ENCODE data around the gene NTSR1.

NTSR1 gene

GRCh38 chr20:62800314-62801259 is 92.0 kb downstream of the NTSR1 start:
- in situ Hi-C loops (cut with HindIII; ENCODE audit: low sequenced_read_pairs) = no loop called here
- TF ChIP-seq, protein P1, sequence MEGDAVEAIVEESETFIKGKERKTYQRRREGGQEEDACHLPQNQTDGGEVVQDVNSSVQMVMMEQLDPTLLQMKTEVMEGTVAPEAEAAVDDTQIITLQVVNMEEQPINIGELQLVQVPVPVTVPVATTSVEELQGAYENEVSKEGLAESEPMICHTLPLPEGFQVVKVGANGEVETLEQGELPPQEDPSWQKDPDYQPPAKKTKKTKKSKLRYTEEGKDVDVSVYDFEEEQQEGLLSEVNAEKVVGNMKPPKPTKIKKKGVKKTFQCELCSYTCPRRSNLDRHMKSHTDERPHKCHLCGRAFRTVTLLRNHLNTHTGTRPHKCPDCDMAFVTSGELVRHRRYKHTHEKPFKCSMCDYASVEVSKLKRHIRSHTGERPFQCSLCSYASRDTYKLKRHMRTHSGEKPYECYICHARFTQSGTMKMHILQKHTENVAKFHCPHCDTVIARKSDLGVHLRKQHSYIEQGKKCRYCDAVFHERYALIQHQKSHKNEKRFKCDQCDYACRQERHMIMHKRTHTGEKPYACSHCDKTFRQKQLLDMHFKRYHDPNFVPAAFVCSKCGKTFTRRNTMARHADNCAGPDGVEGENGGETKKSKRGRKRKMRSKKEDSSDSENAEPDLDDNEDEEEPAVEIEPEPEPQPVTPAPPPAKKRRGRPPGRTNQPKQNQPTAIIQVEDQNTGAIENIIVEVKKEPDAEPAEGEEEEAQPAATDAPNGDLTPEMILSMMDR (IDR thresholded peaks at IDR 0.05; ENCODE audit: low read depth, low read length) = no peak
- no peak for DNase-seq (ENCODE audit: low read depth, low spot score)
- no peak overlapping the region for H3K4me3 ChIP-seq (ENCODE audit: low read depth, low read length)

DNA sequence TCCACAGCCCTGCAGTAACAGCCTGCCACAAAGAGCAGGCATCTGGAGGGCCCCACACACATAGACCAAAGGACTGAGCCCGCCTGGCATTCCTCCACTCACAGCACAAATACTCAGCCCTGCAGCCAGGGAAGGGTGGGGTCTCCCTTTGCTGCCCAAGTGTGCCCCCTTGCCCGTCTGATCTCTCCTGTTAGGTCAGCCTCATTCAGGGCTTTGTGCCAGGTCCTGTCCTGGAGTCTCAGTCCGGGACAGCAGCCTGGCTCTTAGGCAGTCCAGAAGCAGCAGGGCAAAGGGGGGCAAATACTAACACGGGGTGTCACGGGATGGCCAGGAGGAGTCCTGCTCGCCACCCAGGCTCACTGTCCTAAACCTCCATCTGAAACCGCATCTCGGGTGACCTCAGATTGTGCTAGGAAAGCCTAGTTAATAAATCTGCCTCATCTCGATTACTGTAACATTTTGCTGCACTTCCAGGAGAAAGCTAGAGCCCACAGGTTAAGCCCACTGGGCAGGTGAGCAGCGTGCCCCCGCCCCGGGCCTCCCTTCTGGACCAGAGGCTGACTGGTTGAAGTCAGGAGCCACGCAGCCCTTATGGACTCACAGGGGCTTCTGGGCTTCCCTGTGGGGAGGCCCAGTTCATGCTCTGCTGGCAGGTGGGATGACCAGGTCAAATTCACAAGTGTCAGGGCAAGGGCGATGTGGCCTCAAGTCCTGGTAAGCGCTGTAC is 92.8 kb downstream of the NTSR1 start:
- H3K4me3 ChIP-seq (ENCODE audit: low read depth, low read length) = no peak overlapping the region
- TF ChIP-seq, protein P1 (IDR thresholded peaks at IDR 0.05; ENCODE audit: low read depth, low read length) = no peak
- in situ Hi-C loops (cut with HindIII; ENCODE audit: low sequenced_read_pairs) = no loop called here
- no peak for DNase-seq (ENCODE audit: low read depth, low spot score)

DNA sequence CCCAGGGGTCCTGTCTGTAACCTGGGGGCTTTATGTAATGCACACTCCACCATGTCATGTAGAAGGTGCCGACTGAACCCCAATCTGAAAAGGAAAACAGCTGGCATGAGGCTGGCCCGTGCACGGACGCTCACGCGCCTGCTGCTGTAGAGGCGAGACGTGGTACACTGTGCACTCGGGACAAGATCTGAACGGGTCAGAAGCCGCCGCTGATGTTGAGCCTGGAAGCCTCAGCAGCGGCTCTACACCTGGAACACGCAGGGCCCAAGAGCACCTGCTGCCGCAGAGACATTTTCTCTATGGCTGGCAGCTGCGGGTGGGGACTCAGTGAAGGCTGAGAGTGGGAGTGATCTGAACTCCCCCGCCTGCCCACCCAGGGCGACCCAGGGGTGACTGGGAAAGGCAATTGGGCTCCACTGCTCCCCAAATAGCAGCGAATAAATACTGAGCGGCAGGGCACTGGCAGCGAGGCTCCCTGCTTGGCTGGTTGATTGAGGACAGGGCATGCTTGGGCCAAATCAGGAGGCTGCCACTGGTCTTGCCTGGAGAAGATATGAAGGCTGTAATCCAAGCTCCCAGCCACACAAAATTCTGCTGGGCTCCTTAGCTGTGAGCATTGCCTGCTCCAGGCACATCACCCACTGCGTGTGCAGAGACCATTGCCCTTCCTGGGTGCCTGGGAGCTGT is 93.5 kb downstream of the NTSR1 start:
- no peak for DNase-seq (ENCODE audit: low read depth, low spot score)
- TF ChIP-seq, protein P1 (IDR thresholded peaks at IDR 0.05; ENCODE audit: low read depth, low read length) = no peak
- no peak overlapping the region for H3K4me3 ChIP-seq (ENCODE audit: low read depth, low read length)
- in situ Hi-C loops (cut with HindIII; ENCODE audit: low sequenced_read_pairs) = no loop called here

DNA sequence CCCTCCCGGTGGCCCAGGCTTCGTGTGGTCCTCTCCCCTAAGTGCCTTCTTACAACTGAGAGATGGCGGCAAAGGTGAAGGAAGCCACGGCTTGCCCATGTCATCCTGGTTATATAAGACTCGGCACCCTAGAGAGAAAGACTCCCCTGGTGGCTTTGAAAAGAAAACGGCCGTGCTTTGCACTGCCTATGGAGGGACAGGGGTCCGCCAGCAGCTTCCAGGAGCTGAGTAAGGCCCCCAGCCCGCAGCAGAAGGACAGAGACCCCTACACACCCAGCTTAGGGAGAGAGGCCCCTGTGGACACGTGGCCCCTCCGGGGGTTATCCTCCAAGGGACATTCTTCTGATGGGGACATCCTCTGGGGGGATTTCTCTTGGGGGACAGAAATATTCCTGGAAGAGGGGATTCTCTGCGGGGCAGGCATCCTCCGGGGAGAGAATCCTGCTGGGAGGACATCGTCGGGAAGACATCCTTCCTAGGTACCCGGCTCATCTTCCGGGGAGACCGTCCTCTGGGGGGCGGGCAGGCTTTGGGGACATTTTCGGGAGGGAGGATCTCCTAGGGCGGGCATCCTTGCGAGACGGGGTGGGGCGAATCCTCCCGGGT is 95.5 kb downstream of the NTSR1 start:
- TF ChIP-seq, protein P1 (IDR thresholded peaks at IDR 0.05; ENCODE audit: low read depth, low read length) = no peak
- in situ Hi-C loops (cut with HindIII; ENCODE audit: low sequenced_read_pairs) = no loop called here
- DNase-seq (ENCODE audit: low read depth, low spot score) = no peak
- peak overlapping the region; percentile 70 for H3K4me3 ChIP-seq (ENCODE audit: low read depth, low read length)

GRCh38 chr20:62804627-62805154 is 96.1 kb downstream of the NTSR1 start, which contains the start of gene OGFR:
TSS of gene OGFR (plus strand) at chr20:62804835. CDS start at chr20:62804860, 25 bp downstream.
- TF ChIP-seq, protein P1 (IDR thresholded peaks at IDR 0.05; ENCODE audit: low read depth, low read length) = no peak
- peak; percentile 58 for DNase-seq (ENCODE audit: low read depth, low spot score)
- H3K4me3 ChIP-seq (ENCODE audit: low read depth, low read length) = peak within 1 kb of the TSS; percentile 70
- in situ Hi-C loops (cut with HindIII; ENCODE audit: low sequenced_read_pairs) = no loop called here

All from astrocyte of the spinal cord (primary cell).